ENCODE results near the gene TRAPPC2L.

The TRAPPC2L gene

DNA sequence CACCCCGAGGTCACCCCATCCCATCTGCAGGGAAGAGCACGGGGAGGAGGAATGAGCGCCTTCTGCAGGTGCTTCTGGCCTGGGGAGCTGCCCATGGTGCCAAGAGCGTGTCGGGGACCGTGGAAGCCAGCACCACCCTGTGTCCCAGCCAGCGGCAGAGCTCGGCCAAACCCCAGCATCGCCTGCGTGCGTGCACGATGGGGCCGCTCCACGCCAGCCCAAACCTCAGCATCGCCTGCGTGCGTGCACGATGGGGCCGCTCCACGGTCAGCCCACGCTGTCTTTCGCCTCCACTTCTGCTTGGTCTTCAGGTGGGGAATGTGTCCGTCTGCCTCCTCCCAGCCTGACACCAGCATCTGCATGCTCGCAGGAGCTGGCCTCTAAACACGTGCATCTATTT is 14.1 kb upstream of the TRAPPC2L start:
- TF ChIP-seq, protein P1, sequence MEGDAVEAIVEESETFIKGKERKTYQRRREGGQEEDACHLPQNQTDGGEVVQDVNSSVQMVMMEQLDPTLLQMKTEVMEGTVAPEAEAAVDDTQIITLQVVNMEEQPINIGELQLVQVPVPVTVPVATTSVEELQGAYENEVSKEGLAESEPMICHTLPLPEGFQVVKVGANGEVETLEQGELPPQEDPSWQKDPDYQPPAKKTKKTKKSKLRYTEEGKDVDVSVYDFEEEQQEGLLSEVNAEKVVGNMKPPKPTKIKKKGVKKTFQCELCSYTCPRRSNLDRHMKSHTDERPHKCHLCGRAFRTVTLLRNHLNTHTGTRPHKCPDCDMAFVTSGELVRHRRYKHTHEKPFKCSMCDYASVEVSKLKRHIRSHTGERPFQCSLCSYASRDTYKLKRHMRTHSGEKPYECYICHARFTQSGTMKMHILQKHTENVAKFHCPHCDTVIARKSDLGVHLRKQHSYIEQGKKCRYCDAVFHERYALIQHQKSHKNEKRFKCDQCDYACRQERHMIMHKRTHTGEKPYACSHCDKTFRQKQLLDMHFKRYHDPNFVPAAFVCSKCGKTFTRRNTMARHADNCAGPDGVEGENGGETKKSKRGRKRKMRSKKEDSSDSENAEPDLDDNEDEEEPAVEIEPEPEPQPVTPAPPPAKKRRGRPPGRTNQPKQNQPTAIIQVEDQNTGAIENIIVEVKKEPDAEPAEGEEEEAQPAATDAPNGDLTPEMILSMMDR (IDR thresholded peaks at IDR 0.05; ENCODE audit: low read depth, low read length) = no peak
- in situ Hi-C loops (cut with HindIII; ENCODE audit: low sequenced_read_pairs) = no loop called here

DNA sequence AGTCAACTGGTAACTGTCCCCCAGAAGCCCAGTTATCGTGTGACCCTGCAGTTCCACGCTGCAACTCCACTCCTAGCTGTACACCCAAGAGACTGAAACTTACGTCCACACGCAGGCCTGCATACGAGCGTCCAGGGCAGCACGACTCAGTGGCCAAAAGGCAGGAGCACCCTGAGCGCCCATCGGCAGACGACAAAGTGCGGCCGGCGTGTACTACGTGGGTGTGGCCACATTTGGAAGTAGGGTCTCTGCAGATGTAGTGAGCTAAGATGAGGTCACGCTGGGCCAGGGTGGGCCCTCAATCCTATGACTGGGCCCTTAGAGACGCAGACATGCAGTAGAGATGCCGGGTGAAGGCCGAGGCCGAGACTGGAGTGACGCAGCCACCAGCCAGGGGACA is 13.7 kb upstream of the TRAPPC2L start:
- no peak overlapping the region for H3K4me3 ChIP-seq (ENCODE audit: low read depth, low read length)
- in situ Hi-C loops (cut with HindIII; ENCODE audit: low sequenced_read_pairs) = no loop called here
- TF ChIP-seq, protein P1 (IDR thresholded peaks at IDR 0.05; ENCODE audit: low read depth, low read length) = no peak
- no peak for DNase-seq (ENCODE audit: low read depth, low spot score)

More for the DNA sequence above, 14.1 kb upstream of the TRAPPC2L start:
- no peak for DNase-seq (ENCODE audit: low read depth, low spot score)
- H3K4me3 ChIP-seq (ENCODE audit: low read depth, low read length) = no peak overlapping the region

DNA sequence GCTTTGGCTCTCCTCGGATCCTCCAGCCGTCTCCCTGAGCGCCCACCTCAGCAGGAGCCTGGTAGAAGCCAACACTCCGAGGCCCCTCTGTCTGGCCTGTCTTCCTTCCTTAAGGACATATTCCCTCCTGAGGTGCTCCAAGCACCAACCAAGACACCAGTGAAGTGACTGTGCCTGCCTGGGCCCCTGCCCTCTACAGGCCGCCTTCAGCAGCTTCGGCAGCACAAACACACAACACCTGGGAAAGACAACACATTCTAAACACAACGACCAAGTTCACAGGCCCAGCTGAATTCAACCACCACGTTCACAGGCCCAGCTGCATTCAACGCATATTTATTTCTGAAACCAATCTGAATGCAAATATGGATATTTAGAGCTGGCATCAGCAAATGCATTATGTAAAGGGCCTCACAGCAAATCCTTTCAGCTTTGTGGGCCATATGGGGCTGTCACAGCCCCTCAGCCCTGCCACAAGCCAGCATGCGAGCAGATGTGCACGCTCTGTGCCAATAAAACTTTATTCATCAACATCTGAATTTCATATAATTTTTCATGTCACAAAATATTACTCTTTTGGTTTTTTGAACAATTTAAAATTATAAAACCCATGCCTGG is 12.4 kb upstream of the TRAPPC2L start:
- in situ Hi-C loops (cut with HindIII; ENCODE audit: low sequenced_read_pairs) = no loop called here
- TF ChIP-seq, protein P1 (IDR thresholded peaks at IDR 0.05; ENCODE audit: low read depth, low read length) = peak; percentile 29
- no peak for DNase-seq (ENCODE audit: low read depth, low spot score)

DNA sequence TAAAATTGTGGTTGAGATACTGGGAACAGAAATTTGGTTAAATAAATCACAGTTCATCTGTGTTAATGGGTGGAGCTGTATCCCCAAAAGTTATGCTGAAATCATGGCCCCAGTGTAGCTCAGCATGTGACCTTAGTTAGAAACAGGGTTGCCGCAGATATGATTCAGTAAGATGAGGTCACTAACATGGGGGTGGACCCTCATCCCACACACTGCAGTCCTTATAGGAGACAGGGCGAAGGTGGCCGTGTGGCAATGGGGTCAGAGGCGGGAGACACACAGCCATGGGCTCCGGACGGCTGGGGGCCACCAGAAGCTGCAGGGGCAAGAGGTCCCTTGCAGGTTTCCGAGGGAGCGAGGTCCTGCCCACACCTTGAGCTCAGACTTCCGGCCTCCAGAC is 10.8 kb upstream of the TRAPPC2L start:
- TF ChIP-seq, protein P1 (IDR thresholded peaks at IDR 0.05; ENCODE audit: low read depth, low read length) = no peak

More for the DNA sequence above, 12.4 kb upstream of the TRAPPC2L start:
- no peak overlapping the region for H3K4me3 ChIP-seq (ENCODE audit: low read depth, low read length)

DNA sequence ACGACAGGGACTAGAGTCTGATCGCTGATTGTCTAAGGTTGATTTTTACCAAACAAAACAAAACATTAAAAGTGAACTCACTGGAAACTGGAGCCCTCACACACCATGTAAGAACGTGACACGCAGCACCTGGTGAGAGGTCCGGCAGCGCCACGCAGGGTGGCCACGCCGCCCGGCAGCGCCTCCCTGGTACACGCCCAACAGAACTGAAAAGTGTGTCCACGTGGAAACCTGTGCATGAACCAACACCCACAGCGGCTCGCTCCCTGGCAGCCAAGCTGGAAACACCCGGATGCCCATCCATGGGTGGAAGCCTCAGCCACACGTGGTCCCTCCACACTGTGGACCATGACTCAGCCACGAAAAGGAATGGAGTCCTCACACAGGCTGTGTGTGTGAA is 9.3 kb upstream of the TRAPPC2L start:
- in situ Hi-C loops (cut with HindIII; ENCODE audit: low sequenced_read_pairs) = no loop called here
- no peak for DNase-seq (ENCODE audit: low read depth, low spot score)
- TF ChIP-seq, protein P1 (IDR thresholded peaks at IDR 0.05; ENCODE audit: low read depth, low read length) = no peak
- no peak overlapping the region for H3K4me3 ChIP-seq (ENCODE audit: low read depth, low read length)

More for the DNA sequence above, 10.8 kb upstream of the TRAPPC2L start:
- in situ Hi-C loops (cut with HindIII; ENCODE audit: low sequenced_read_pairs) = no loop called here
- H3K4me3 ChIP-seq (ENCODE audit: low read depth, low read length) = no peak overlapping the region
- no peak for DNase-seq (ENCODE audit: low read depth, low spot score)

DNA sequence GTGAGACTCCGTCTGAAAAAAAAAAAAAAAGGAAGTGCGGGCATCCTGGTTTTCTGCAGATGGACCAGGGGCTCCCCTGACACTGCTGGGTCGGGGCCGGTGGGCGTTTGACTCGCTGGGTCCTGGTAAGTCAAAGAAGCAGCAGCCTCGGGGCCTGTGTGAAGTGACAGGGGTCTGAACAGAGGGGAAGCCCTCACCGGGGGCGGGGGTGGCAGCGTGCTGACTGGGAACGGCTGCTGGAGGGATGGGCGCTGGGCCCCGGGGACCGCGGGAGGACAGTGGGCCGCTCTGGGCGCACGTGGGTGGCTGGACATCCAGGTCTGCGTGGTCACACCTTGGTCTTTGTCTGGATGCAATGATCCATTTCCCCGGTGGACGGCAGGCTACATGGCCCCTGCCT is 8.4 kb upstream of the TRAPPC2L start:
- in situ Hi-C loops (cut with HindIII; ENCODE audit: low sequenced_read_pairs) = no loop called here
- DNase-seq (ENCODE audit: low read depth, low spot score) = no peak
- TF ChIP-seq, protein P1 (IDR thresholded peaks at IDR 0.05; ENCODE audit: low read depth, low read length) = no peak
- no peak overlapping the region for H3K4me3 ChIP-seq (ENCODE audit: low read depth, low read length)
